ENCODE data around the gene PARD6B.

Gene PARD6B

DNA sequence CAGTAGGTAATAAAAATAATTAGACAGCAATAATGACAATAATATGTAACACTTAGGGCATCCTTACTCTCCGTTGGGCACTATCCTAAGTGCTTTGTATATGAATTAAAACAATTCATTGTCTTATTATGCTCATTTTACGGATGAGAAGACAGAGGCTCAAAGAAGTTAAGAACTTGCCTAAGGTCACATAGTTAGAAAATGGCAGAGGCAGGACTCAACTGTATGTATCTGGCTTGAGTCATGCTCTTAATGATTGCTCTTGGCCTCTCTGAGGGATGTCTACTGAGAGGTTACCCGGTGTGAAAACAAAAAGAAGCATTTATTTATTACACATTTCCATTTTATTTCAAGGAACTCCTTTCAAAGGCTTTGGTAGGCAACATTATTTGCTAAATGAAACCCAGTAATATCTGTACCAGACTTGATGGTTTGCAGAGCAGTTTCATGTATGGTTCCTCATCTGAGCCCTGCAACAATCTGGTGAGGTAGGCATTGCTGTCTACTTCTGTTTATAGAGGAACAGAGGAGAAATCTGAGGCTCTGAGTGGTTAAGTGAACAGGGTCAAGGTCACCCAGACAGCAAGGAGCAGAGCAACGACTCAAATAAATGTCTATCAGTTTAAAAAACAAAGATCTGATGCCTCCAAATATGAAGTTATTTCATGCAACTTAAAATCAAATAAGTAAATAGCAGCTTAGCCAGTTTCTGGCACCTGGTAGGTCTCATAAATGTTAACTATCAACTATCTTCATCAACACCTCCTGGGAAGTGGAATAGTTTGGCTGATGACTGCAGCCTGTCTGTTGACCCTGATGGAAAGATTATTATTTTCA, 4.2 kb upstream of the PARD6B start:
- no peak for TF ChIP-seq GATA2 (IDR thresholded peaks at IDR 0.05; ENCODE audit: low read depth, low read length)
- TF ChIP-seq GATA3 (IDR thresholded peaks at IDR 0.05; ENCODE audit: low read depth, low read length), result no peak

DNA sequence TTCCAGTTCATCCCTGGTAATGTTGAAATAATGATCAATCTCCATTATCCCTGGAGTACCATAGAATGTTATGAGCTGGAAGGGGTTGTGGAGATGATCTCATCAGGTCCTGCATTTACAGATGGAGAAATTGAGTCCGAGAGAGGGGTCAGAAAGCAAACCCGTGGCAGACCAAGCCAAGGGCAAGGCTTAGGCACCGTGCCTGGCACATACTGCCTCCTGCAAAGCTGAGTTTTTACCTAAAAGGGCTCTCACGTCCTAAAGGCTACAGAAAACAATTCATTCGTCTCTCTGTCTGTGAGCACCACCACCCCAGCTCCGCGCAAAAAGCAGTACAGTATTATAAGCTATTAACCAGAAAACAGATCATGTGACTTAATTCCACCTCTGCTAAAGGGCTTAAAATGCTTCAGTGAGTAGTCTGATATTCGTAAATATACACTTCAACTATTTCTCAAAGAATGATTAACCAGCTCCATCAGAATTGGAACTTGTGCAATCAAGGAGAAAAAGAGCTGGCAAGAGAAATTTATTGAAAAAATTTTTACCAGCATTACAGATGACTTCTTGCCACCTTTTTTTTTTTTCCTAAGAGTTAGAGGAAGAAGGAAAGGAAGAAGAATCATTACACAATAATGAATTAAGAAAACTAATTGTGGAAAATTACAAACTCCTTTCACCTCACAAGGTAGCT, 3.4 kb upstream of the PARD6B start:
- TF ChIP-seq GATA2 (IDR thresholded peaks at IDR 0.05; ENCODE audit: low read depth, low read length) (no peak), GATA3 (IDR thresholded peaks at IDR 0.05; ENCODE audit: low read depth, low read length) (no peak)

DNA sequence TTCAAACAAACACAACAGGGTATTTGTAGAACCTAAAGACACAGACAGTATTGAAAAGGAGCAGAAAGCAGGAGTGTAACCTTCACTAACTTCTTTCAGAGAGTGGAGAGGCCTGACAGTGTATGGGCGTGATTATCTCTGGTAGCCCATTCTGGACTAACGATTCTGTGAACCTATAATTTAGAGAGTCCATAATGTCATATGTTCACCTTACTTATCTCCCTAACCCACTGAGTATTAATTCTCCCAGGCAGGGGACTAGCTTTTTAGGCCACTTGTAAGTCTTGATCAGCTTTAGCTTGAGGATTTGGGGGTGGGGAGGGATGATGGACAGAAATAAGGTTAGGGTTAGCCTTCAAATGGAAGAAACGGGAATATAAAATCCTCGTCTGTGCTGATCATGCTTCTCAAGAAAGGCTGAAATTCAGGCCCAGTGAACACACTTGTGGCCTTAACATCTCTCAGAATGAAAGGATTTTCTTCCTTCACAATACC, 2.8 kb upstream of the PARD6B start:
- no peak for TF ChIP-seq GATA3 (IDR thresholded peaks at IDR 0.05; ENCODE audit: low read depth, low read length)
- TF ChIP-seq GATA2 (IDR thresholded peaks at IDR 0.05; ENCODE audit: low read depth, low read length), result no peak

DNA sequence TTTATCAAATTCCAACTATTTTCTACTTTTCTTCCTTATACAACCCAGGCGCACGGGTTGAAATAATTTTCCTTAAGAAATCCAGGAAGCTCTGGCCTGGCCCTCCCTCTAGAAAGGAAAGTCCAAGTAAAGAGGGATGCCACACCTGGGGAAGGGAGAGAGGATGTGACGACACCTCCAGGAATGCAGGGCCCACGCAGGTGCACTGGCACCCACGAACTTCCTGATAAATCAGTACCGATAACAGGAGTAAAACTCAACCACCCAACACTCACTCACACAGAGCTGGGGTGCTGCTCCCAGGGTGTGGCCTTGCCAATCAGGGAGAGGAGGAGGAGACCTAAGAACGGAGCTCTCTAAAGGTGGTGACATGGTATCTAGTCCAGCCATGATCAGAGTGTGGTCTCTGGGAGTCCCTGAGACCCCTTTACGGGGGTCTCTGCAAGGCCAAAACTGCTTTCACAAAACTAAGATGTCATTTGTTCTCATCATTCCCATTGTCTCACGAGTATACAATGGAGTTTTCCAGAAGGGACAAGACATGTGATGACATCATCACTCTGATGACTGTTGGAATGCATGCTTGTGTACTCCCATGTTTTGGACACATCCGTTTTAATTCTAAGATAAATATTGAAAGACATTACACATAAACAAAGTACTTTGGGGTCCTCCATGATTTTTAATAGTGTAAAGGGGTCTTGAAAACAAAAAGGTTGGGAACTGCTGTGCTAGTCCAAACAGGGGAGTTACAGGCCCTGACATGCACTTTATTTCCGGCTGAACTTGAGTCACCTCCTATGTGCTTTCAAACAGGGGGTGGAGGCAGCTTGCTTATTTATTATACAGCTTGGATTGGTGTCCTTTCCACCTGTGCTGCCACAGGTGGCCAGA, 2.2 kb upstream of the PARD6B start:
- TF ChIP-seq GATA2 (IDR thresholded peaks at IDR 0.05; ENCODE audit: low read depth, low read length) (no peak), GATA3 (IDR thresholded peaks at IDR 0.05; ENCODE audit: low read depth, low read length) (no peak)

DNA sequence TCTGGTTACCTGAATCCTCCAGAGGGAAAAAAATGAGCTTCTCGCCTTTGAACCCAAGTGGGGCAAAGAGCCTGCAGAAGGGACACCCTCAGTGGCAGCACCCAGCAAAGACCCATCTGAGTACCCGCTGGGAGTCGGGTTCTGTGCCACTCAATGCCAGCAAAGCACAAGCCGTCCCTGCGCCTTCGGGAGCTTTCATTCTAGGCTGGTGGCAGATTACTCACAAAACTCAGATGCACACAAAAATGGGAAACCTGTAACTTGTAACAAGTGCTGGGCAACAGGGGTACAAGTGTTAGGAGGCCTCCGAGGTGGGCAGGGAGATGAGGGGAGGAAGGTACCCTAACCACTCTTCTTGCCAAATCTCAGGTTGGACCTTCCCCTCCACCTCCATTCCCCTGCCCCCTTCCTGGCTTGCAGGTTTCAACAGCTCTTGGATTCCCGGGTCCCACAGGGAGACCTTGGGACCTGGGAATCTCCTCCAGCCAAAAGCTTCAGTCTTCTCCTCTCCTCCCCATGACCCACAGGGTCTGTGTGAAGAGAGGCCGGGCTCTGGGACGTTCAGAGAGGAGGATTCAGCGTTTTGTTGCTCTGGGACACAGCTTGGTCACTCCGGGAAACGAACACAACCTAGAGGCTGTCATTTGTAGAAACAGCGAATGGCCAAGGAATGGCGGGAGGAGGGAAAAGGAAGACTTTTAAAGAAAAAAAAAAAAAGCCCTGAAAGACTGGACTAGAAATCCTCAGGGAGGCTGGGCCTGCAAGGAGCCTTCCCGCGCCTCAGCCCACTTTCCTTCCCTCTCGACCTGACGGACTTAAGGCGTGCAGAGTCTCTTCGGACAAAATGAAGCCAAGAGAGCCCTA, 1.2 kb upstream of the PARD6B start:
- TF ChIP-seq GATA2 (IDR thresholded peaks at IDR 0.05; ENCODE audit: low read depth, low read length) (no peak), GATA3 (IDR thresholded peaks at IDR 0.05; ENCODE audit: low read depth, low read length) (no peak)

DNA sequence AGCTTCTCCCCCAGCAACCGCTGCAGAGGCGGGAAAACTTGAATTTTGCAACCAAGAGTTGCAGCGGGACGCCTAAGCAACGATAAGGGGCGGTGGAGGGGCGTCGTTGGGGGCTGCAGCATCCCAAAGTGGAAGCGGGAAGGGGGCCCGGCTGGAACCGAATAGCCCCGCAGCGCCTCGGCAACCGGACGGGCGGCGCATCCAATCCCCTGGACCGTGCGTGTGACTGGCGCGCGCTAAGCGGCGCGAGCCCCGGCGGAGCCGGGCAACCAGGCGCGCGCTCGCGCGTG, 670 bp upstream of the PARD6B start:
- TF ChIP-seq GATA3 (IDR thresholded peaks at IDR 0.05; ENCODE audit: low read depth, low read length), result no peak
- no peak for TF ChIP-seq GATA2 (IDR thresholded peaks at IDR 0.05; ENCODE audit: low read depth, low read length)

DNA sequence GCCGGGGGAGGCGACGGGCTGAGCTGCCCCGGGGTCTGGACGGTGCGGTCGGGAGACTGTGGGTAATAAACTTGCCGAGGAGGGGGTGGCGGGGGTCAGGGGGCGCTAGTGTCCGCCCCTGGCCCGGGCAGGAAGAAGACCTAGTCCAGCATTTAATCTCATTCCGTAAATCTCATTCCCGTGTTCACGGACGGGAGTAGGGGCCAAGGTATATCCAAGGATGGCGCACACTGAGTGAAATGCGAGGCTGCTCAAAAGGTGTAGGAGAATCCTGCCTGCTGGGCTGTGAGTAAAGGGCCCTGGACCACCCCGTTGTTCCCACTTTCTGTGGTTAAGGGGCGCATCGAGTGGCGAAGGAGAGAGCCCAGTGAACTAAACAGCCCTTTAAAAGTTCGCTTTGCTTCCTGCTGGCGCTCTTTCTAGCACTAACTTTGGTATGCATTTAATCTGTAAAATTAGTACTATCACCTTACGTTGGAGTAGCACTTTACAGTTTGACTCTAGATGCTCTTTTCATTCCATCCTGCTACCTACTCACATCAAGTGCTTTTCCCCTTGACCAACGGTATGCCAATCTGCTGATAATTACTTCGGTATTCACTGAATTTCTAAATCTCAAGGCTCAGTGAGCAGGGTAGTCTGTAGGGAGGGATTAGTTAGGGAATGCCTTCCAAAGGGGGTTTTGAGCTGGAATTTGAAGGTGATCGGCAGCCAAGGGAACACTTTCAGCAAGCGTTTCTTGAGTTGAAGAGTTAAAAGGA, 730 bp downstream of the PARD6B start:
- TF ChIP-seq GATA2 (IDR thresholded peaks at IDR 0.05; ENCODE audit: low read depth, low read length) (no peak), GATA3 (IDR thresholded peaks at IDR 0.05; ENCODE audit: low read depth, low read length) (no peak)

DNA sequence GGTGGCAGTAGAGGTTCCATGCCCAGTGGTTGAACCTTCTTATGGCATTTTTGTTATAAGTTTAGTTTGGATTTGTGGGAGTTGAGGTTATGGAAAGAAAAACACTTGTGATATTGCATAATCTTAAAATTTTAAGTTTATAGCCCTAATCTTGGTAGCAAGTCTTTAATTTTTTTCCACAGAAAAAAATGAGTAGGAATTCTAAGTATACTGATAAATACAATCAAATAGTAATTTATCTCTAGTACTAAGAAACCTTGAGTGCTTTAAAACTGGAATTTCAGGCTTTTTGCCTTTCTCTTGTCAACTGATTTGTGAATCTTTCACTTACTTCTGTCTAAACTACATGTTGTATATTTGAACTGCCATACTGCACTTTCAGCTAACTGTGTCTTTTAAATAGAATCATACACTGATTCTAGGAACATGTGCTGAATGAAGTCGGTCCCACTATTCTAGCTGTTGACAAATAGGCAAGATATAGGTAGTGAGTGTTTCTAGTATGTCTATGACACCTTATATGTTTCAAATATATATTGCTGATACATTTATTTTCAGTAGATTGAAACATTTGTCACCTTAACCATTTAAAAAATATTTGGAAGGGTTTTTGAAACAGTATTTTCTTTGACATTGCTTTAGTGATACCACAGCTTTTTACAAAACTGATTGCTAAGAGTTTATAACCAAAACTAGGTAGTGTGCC, 2.4 kb downstream of the PARD6B start:
- no peak for TF ChIP-seq GATA3 (IDR thresholded peaks at IDR 0.05; ENCODE audit: low read depth, low read length)
- no peak for TF ChIP-seq GATA2 (IDR thresholded peaks at IDR 0.05; ENCODE audit: low read depth, low read length)

DNA sequence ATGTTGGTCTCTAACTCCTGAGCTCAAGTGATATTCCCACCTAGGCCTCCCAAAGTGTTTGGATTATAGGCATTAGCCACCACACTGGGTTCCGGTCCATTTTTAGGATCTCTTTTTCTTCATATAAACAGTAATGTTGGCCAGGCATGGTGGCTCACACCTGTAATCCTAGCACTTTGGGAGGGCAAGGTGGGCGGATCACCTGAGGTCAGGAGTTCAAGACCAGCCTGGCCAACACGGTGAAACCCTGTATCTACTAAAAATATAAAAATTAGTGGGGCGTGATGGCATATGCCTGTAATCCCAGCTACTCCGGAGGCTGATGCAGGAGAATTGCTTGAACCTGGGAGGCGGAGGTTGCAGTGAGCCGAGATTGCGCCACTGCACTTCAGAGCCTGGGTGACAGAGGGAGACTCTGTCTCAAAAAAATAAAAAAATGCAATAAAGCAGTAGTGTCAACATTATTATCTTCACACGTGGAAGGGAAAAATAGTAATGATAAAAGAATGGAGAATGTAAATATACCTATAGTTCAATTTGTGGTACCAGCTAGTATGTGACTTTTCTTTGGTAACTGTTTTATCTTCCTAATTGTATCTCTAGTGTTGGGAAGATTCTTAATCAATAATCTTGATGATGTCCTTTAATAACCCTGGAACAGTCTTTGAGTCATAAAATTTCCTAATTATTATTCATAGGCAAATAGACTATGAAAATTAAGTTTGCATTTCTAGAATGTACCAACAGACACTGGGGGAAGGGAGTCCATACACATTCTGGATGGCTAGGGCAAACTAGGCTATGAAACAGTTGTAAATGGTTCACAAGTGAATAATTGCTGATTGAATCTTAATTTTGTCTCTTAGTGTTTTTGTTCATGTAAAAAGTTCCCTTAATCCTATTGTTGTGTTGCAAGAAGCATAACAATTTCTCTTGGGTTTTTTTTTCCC, 3.6 kb downstream of the PARD6B start:
- no peak for TF ChIP-seq GATA3 (IDR thresholded peaks at IDR 0.05; ENCODE audit: low read depth, low read length)
- no peak for TF ChIP-seq GATA2 (IDR thresholded peaks at IDR 0.05; ENCODE audit: low read depth, low read length)

DNA sequence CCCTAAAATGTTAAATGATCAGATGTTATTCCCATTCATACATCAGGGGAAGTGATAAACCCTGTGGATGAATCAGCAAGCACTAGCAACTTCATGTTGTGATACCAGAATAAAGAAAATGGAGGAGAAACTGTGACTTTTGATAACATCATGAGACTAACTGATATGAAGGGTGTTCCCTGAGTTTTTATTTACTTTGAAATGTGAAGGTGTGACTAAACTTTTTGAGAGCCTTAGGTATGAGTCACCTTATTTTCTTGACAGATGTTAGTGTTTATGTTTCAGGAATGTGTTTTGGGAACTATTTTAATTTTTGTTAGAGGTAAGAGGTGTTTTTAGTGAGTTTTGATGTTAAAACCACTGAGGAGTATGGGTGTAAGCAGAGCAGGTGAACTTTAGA, 4.4 kb downstream of the PARD6B start:
- TF ChIP-seq GATA2 (IDR thresholded peaks at IDR 0.05; ENCODE audit: low read depth, low read length), result no peak
- TF ChIP-seq GATA3 (IDR thresholded peaks at IDR 0.05; ENCODE audit: low read depth, low read length), result no peak

DNA sequence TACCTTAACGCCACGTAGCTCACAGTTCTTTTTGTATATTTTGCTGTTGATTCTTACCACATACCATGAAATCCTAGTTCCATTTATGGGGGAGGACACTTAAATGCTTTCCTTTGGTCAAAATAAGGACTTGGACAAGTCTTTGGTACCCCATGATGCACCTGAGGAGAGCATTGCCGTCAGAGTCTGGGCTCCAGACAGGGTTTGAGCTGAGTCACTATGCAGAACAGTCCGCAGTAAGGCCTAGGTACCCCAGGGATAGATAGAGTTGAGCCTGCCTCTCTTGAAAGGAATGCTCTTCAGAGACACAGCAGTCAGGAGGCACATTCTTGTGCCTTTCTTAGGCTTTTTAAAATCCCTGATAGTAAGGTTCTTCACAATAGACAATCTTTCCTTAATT, 6.0 kb downstream of the PARD6B start:
- TF ChIP-seq GATA3 (IDR thresholded peaks at IDR 0.05; ENCODE audit: low read depth, low read length) (no peak), GATA2 (IDR thresholded peaks at IDR 0.05; ENCODE audit: low read depth, low read length) (no peak)
